Endothelial cell of umbilical vein (primary cell): Measurements from ENCODE around the gene ZSWIM6. TPM values are rescaled to one million over a fixed set of nuclear protein-coding genes. Genes with fewer than 3 reads are reported as not detected.

Experiments
- BruUV-seq: library from RNA; stranded (reverse); fragments of 400-500 nt; replicated peaks from 2 replicates; lab custom pipeline; 2021; lab: Mats Ljungman, UMichigan
- CTCF ChIA-PET: fragments of 300-600, 350-600 bp; sonication (Branson Sonifier 250); formaldehyde crosslinking; loops from one replicate; lab custom pipeline; 2021; ENCODE audit warnings: antibody characterized with exemption, inconsistent platforms; lab: Charles Lee
- POLR2A ChIA-PET: fragments of 300-600, 350-600 bp; sonication (Branson Sonifier 250); formaldehyde crosslinking; loops from one replicate; lab custom pipeline; 2021; ENCODE audit warnings: antibody characterized with exemption, inconsistent platforms; lab: Charles Lee
- DNase-seq: peaks from one replicate; pipeline ENCODE4 v3.0.0-alpha.2; 2011; ENCODE audit warnings: low read depth, low spot score
- FAIRE-seq: peaks from 2 replicates; lab custom pipeline; 2011; peaks lifted over from hg19 to GRCh38; lab: Jason Lieb, UNC
- H2AFZ ChIP-seq: 2 replicates; pipeline ENCODE4 v1.6.0; 2012; ENCODE audit warnings: low read depth, low read length, control low read depth, inconsistent platforms
- H3K27ac ChIP-seq: 2 replicates; pipeline ENCODE4 v1.5.1; 2011; ENCODE audit warnings: low read depth, mild to moderate bottlenecking, control low read depth, low read length, moderate library complexity; ENCODE audit not compliant: insufficient read depth
- H3K27me3 ChIP-seq, 2 experiments: 2 replicates each; pipeline versions ENCODE4 v1.6.0 to v1.6.1; 2011; ENCODE audit warnings: low read length in 2 of 2, mixed read lengths in 1 of 2; ENCODE audit not compliant: control insufficient read depth in 2 of 2, insufficient read depth in 2 of 2
- H3K36me3 ChIP-seq, 2 experiments: 2 replicates in 1 of 2; 3 replicates in 1 of 2; pipeline ENCODE4 v1.5.1; 2011; ENCODE audit warnings: low read length in 2 of 2, mild to moderate bottlenecking in 1 of 2, moderate library complexity in 1 of 2; ENCODE audit not compliant: control insufficient read depth in 2 of 2, insufficient read depth in 2 of 2; ENCODE audit errors: extremely low read depth in 1 of 2
- H3K4me1 ChIP-seq: 3 replicates; pipeline ENCODE4 v1.5.1; 2011; ENCODE audit warnings: mild to moderate bottlenecking, low read length; ENCODE audit not compliant: control insufficient read depth, insufficient read depth; ENCODE audit errors: extremely low read depth
- H3K4me2 ChIP-seq: 2 replicates; pipeline ENCODE4 v1.6.1; 2011; ENCODE audit warnings: low read length, control low read depth, mixed read lengths; ENCODE audit not compliant: insufficient read depth
- H3K4me3 ChIP-seq, 3 experiments: fragments of 200-600 bp in 1 of 3; sonication (generic), shearing (Covaris generic) in 1 of 3; replicated peaks in 1 of 3; 2 replicates each; pipeline ENCODE4 v1.5.1; 2011 to 2016; ENCODE audit warnings: control low read depth in 3 of 3, low read length in 3 of 3, mild to moderate bottlenecking in 2 of 3, inconsistent platforms in 1 of 3, low read depth in 1 of 3, moderate library complexity in 1 of 3; ENCODE audit not compliant: insufficient read depth in 1 of 3
- H3K79me2 ChIP-seq: 2 replicates; pipeline ENCODE4 v1.6.0; 2012; ENCODE audit warnings: low read length, inconsistent platforms; ENCODE audit not compliant: control insufficient read depth, insufficient read depth
- H3K9ac ChIP-seq: replicated peaks from 2 replicates; pipeline ENCODE3; 2011; ENCODE audit warnings: low read length, control low read depth; ENCODE audit not compliant: insufficient read depth; ENCODE audit errors: extremely low read depth
- H3K9me1 ChIP-seq: replicated peaks from 3 replicates; pipeline ENCODE4 v1.6.0; 2011; ENCODE audit warnings: mild to moderate bottlenecking, low read length; ENCODE audit not compliant: control insufficient read depth, insufficient read depth; ENCODE audit errors: extremely low read depth
- H3K9me3 ChIP-seq: replicated peaks from 2 replicates; pipeline ENCODE4 v1.5.1; 2012; ENCODE audit warnings: low read length, inconsistent platforms; ENCODE audit not compliant: control insufficient read depth, insufficient read depth
- H4K20me1 ChIP-seq: replicated peaks from 2 replicates; pipeline ENCODE3; 2011; ENCODE audit warnings: mild to moderate bottlenecking, low read length; ENCODE audit not compliant: control insufficient read depth, insufficient read depth; ENCODE audit errors: extremely low read depth
- CTCF ChIP-seq, 2 donors: IDR thresholded peaks; 1 replicate in 1 of 2; 2 replicates in 1 of 2; pipeline ENCODE4 v1.5.1; 2011; ENCODE audit warnings: low read length in 2 of 2, mild to moderate bottlenecking in 2 of 2, moderate library complexity in 2 of 2, control low read depth in 1 of 2, inconsistent platforms in 1 of 2, low read depth in 1 of 2; ENCODE audit not compliant: insufficient read depth in 1 of 2; ENCODE audit errors: extremely low read depth in 1 of 2
- EZH2 ChIP-seq: IDR thresholded peaks from 2 replicates; pipeline ENCODE4 v1.6.1; 2012; ENCODE audit warnings: borderline replicate concordance, low read depth, mild to moderate bottlenecking, moderate library complexity, low read length, inconsistent platforms; ENCODE audit not compliant: severe bottlenecking
- FOS ChIP-seq: IDR thresholded peaks from 2 replicates; pipeline ENCODE4 v1.6.1; 2011; ENCODE audit warnings: mild to moderate bottlenecking, low read length, moderate library complexity, borderline replicate concordance; ENCODE audit not compliant: insufficient read depth
- MAX ChIP-seq: IDR thresholded peaks from 2 replicates; pipeline ENCODE4 v1.6.1; 2011; ENCODE audit not compliant: insufficient read depth, insufficient read length
- MYC ChIP-seq: IDR thresholded peaks from one replicate; pipeline ENCODE4 v1.6.1; 2011; ENCODE audit warnings: mild to moderate bottlenecking, low read depth, low read length
- POLR2A ChIP-seq: IDR thresholded peaks from 2 replicates; pipeline ENCODE4 v1.6.1; 2012; ENCODE audit warnings: low read depth, mild to moderate bottlenecking, control low read depth, low read length
- POLR2AphosphoS5 ChIP-seq: IDR thresholded peaks from 2 replicates; pipeline ENCODE4 v1.6.1; 2012; ENCODE audit warnings: low read depth, mild to moderate bottlenecking, control low read depth, low read length, moderate library complexity; ENCODE audit not compliant: insufficient read depth
- dilution Hi-C: fragments of 300-500 bp; cut with MboI; formaldehyde crosslinking; loops from one replicate; pipeline ENCODE4 v1.15.0; 2019; ENCODE audit warnings: low sequenced_read_pairs; ENCODE audit not compliant: extremely low pct_ligation_motif_present
- intact Hi-C: fragments of 100-400 bp; cut with micrococcal nuclease; formaldehyde crosslinking; loops from one replicate; pipeline ENCODE4 v1.10.0; 2022
- polyA plus RNA-seq, 4 experiments: library from polyadenylated mRNA; depleted of rRNA in 3 of 4; stranded (reverse) in 3 of 4; unstranded in 1 of 4; fragments of >200 nt; gene quantifications; 2 replicates each; pipeline versions ENCODE4 v1.2.1 to v1.2.3, GENCODE V29; 2011 to 2012; ENCODE audit warnings: missing spikeins in 1 of 4
- total RNA-seq: library from RNA; stranded (reverse); gene quantifications from 2 replicates; pipeline ENCODE4 v1.2.3, GENCODE V29; 2021

The ZSWIM6 gene
- total and polyA plus RNA-seq, 2 donors (not counting 3 experiments of a cell fraction or from before 2014, with no cell fraction given) = 14.9 to 25.3 TPM

- CTCF ChIA-PET = interaction anchor here (1.0 to 1.5 kb wide), 3 partner anchors 10 to 23 kb away, joined by 3 to 4 read pairs (median 3); no protein-coding TSS in a partner anchor
- dilution Hi-C loops = no loop called here
- FAIRE-seq = no peak
These were observed 157.5 kb downstream of the ZSWIM6 start for GRCh38 chr5:61489574-61489973.

More at GRCh38 chr5:61489574-61489973, 157.5 kb downstream of the ZSWIM6 start:
- H3K4me2 ChIP-seq = no peak overlapping the region
- H3K27me3 ChIP-seq = no peaks in the 10 kb centered on the region
- H3K9me3 ChIP-seq = no peaks in the 10 kb centered on the region
- H3K9me1 ChIP-seq = peaks cover 2% of the 10 kb centered on the region
- POLR2A ChIA-PET = no interaction called here
- peaks cover 61% of the 10 kb centered on the region for H3K79me2 ChIP-seq
- peaks cover 12% of the 10 kb centered on the region for H4K20me1 ChIP-seq
- no peak for DNase-seq
- no peak overlapping the region for H2AFZ ChIP-seq
- intact Hi-C loops = no loop called here
- no peak for TF ChIP-seq MAX
- TF ChIP-seq POLR2A = no peak
- TF ChIP-seq EZH2 = no peak
- TF ChIP-seq FOS = no peak
- no peak for TF ChIP-seq CTCF (IDR thresholded peaks at IDR 0.05; ENCODE audit: extremely low read depth in 1 of 2, insufficient read depth in 1 of 2, low read depth in 1 of 2, low read length in 2 of 2)
- no peak for TF ChIP-seq MYC
- TF ChIP-seq POLR2AphosphoS5 = no peak
- no peak overlapping the region for H3K4me3 ChIP-seq
- no TSS peak for BruUV-seq
- H3K36me3 ChIP-seq = peaks cover 0 to 7% of the 10 kb centered on the region in 2 experiments
- H3K9ac ChIP-seq = no peak overlapping the region
- H3K27ac ChIP-seq = no peak overlapping the region
- H3K4me1 ChIP-seq = no peaks in the 10 kb centered on the region
